Panc1 (cell line): ENCODE results near the gene MRPL14. TPM values are rescaled to one million over a fixed set of nuclear protein-coding genes. Genes with fewer than 3 reads are reported as not detected.

Experiments
- ATAC-seq: fragments of 200-7000 bp; cut with Tn5 transposase; 2 replicates; pipeline ENCODE4 v1.9.1; 2020; ENCODE audit warnings: mild to moderate bottlenecking, moderate library complexity
- BruUV-seq: library from RNA; stranded (reverse); fragments of 400-500 nt; replicated peaks from 2 replicates; lab custom pipeline; 2021; lab: Mats Ljungman, UMichigan
- CTCF ChIA-PET: fragments of 300-600 bp; sonication (Branson Sonifier 250); formaldehyde crosslinking; loops from one replicate; lab custom pipeline; 2022; ENCODE audit warnings: antibody characterized with exemption; lab: Charles Lee
- POLR2A ChIA-PET: fragments of 300-600 bp; sonication (Branson Sonifier 250); formaldehyde crosslinking; loops from one replicate; lab custom pipeline; 2022; ENCODE audit warnings: antibody characterized with exemption; lab: Charles Lee
- DNase-seq: peaks from one replicate; pipeline ENCODE4 v3.0.0-alpha.2; 2010; ENCODE audit warnings: low read depth, low spot score
- H3K27ac ChIP-seq: 2 replicates; pipeline ENCODE4 v1.5.1; 2011; ENCODE audit warnings: mild to moderate bottlenecking, low read length, inconsistent platforms
- H3K27me3 ChIP-seq: fragments of 200-500 bp; sonication (Bioruptor generic); 2 replicates; pipeline ENCODE4 v1.6.0; 2014; ENCODE audit warnings: low read length, inconsistent platforms; ENCODE audit not compliant: control insufficient read depth, insufficient read depth
- H3K36me3 ChIP-seq: fragments of 200-500 bp; sonication (Bioruptor generic); 2 replicates; pipeline ENCODE4 v1.5.1; 2014; ENCODE audit warnings: inconsistent platforms, mild to moderate bottlenecking, low read length, moderate library complexity; ENCODE audit not compliant: control insufficient read depth, insufficient read depth
- H3K4me1 ChIP-seq: 2 replicates; pipeline ENCODE4 v1.5.1; 2011; ENCODE audit warnings: inconsistent platforms, mild to moderate bottlenecking, low read length, moderate library complexity; ENCODE audit not compliant: control insufficient read depth, insufficient read depth
- H3K4me3 ChIP-seq, 2 experiments: 2 replicates each; pipeline ENCODE4 v1.5.1; 2011 to 2012; ENCODE audit warnings: low read depth in 2 of 2, low read length in 2 of 2, mild to moderate bottlenecking in 2 of 2, inconsistent platforms in 1 of 2, moderate library complexity in 1 of 2
- H3K9me3 ChIP-seq: fragments of 200-500 bp; sonication (Bioruptor generic); 2 replicates; pipeline ENCODE4 v1.5.1; 2014; ENCODE audit warnings: low read depth, mild to moderate bottlenecking, inconsistent platforms, low read length, moderate library complexity; ENCODE audit not compliant: control insufficient read depth, insufficient read depth
- CTCF ChIP-seq: fragments of 450-650 bp; IDR thresholded peaks from 2 replicates; pipeline ENCODE4 v1.5.1; 2017; ENCODE audit warnings: mild to moderate bottlenecking
- POLR2AphosphoS5 ChIP-seq: IDR thresholded peaks from 2 replicates; pipeline ENCODE4 v1.6.1; 2012; ENCODE audit warnings: mild to moderate bottlenecking, low read depth, low read length, moderate library complexity
- SIN3A ChIP-seq: IDR thresholded peaks from 2 replicates; pipeline ENCODE4 v1.6.1; 2012; ENCODE audit warnings: low read depth, mild to moderate bottlenecking, low read length, moderate library complexity, borderline replicate concordance; ENCODE audit not compliant: insufficient read depth
- TCF7L2 ChIP-seq: IDR thresholded peaks from 2 replicates; pipeline ENCODE4 v1.6.1; 2011; ENCODE audit warnings: mild to moderate bottlenecking, low read depth, low read length, inconsistent platforms
- in situ Hi-C: cut with HindIII; loops from 2 replicates; pipeline ENCODE4 v1.10.0; 2016; ENCODE audit warnings: low sequenced_read_pairs, low pct_unique_long_range_greater_than_20kb
- intact Hi-C: fragments of 100-400 bp; cut with micrococcal nuclease; formaldehyde crosslinking; loops from one replicate; pipeline ENCODE4 v1.10.0; 2022; ENCODE audit not compliant: unreplicated experiment
- total RNA-seq: library from RNA; stranded (reverse); gene quantifications from one replicate; pipeline ENCODE4 v1.2.1, GENCODE V29; 2021; ENCODE audit not compliant: unreplicated experiment
- TF ChIP-seq, protein P1 (sequence below), 2 experiments: IDR thresholded peaks; 2 replicates each; pipeline ENCODE4 v1.6.1; 2011 to 2012; ENCODE audit warnings: low read depth in 2 of 2, control low read depth in 1 of 2, low read length in 1 of 2, mild to moderate bottlenecking in 1 of 2, moderate library complexity in 1 of 2; ENCODE audit not compliant: insufficient read depth in 1 of 2

Gene MRPL14
- total RNA-seq, 1 experiment from 2014 or later, result 82.0 TPM

- POLR2A ChIA-PET, result no interaction called here
- CTCF ChIA-PET, result no interaction called here
- ATAC-seq, result no peak
Observed at GRCh38 chr6:44081753-44082152, 45.5 kb downstream of the MRPL14 start.

GRCh38 chr6:44080561-44081521 lies 46.4 kb downstream of the MRPL14 start:
- in situ Hi-C loops (no loop called here), intact Hi-C loops (no loop called here)
- no peaks in the 10 kb centered on the region for H3K27me3 ChIP-seq
- H3K4me3 ChIP-seq, result no peak overlapping the region
- peaks cover 7% of the 10 kb centered on the region for H3K4me1 ChIP-seq
- TF ChIP-seq, protein P1, sequence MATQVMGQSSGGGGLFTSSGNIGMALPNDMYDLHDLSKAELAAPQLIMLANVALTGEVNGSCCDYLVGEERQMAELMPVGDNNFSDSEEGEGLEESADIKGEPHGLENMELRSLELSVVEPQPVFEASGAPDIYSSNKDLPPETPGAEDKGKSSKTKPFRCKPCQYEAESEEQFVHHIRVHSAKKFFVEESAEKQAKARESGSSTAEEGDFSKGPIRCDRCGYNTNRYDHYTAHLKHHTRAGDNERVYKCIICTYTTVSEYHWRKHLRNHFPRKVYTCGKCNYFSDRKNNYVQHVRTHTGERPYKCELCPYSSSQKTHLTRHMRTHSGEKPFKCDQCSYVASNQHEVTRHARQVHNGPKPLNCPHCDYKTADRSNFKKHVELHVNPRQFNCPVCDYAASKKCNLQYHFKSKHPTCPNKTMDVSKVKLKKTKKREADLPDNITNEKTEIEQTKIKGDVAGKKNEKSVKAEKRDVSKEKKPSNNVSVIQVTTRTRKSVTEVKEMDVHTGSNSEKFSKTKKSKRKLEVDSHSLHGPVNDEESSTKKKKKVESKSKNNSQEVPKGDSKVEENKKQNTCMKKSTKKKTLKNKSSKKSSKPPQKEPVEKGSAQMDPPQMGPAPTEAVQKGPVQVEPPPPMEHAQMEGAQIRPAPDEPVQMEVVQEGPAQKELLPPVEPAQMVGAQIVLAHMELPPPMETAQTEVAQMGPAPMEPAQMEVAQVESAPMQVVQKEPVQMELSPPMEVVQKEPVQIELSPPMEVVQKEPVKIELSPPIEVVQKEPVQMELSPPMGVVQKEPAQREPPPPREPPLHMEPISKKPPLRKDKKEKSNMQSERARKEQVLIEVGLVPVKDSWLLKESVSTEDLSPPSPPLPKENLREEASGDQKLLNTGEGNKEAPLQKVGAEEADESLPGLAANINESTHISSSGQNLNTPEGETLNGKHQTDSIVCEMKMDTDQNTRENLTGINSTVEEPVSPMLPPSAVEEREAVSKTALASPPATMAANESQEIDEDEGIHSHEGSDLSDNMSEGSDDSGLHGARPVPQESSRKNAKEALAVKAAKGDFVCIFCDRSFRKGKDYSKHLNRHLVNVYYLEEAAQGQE (IDR thresholded peaks at IDR 0.05; ENCODE audit: insufficient read depth in 1 of 2, low read depth in 2 of 2, low read length in 1 of 2), result no peak
- TF ChIP-seq CTCF (no peak), POLR2AphosphoS5 (no peak), SIN3A (no peak), TCF7L2 (no peak)
- no TSS peak for BruUV-seq
- ChIA-PET POLR2A (interaction anchor here (0.7 kb wide), 1 partner anchor 37 kb away, joined by 4 read pairs; no protein-coding TSS in a partner anchor), CTCF (interaction anchor here (0.7 to 1.5 kb wide), 6 partner anchors 16 to 476 kb away, joined by 3 to 7 read pairs (median 4); partner anchors contain the start of genes GTPBP2 and VEGFA)
- DNase-seq (no peak), ATAC-seq (no peak)
- no peaks in the 10 kb centered on the region for H3K36me3 ChIP-seq
- no peaks in the 10 kb centered on the region for H3K9me3 ChIP-seq
- H3K27ac ChIP-seq, result no peak overlapping the region

More at GRCh38 chr6:44081753-44082152, 45.5 kb downstream of the MRPL14 start:
- H3K36me3 ChIP-seq, result no peaks in the 10 kb centered on the region
- no peak for TF ChIP-seq POLR2AphosphoS5
- no peak for TF ChIP-seq TCF7L2
- no peak for TF ChIP-seq CTCF
- TF ChIP-seq, protein P1 (IDR thresholded peaks at IDR 0.05; ENCODE audit: insufficient read depth in 1 of 2, low read depth in 2 of 2, low read length in 1 of 2), result no peak
- TF ChIP-seq SIN3A, result no peak
- no peak overlapping the region for H3K27ac ChIP-seq
- no TSS peak for BruUV-seq
- H3K9me3 ChIP-seq, result no peaks in the 10 kb centered on the region
- H3K4me3 ChIP-seq, result no peak overlapping the region
- DNase-seq, result no peak
- intact Hi-C loops (no loop called here), in situ Hi-C loops (no loop called here)
- H3K27me3 ChIP-seq, result no peaks in the 10 kb centered on the region
- peaks cover 2% of the 10 kb centered on the region for H3K4me1 ChIP-seq
